PC-9 (cell line): ENCODE results near the gene NOS1AP.

Experiments
- EZH2 ChIP-seq: fragments of 200-600 bp; sonication (generic); IDR thresholded peaks from 2 replicates; pipeline ENCODE4 v1.8.0; 2017; ENCODE audit warnings: antibody characterized with exemption, low read depth
- TF ChIP-seq, protein P1 (sequence below): fragments of 200-600 bp; sonication (generic); conservative IDR thresholded peaks from 2 replicates; pipeline ENCODE4 v1.6.1; 2017; ENCODE audit warnings: mixed run types, antibody characterized with exemption, mild to moderate bottlenecking, moderate library complexity

DNA sequence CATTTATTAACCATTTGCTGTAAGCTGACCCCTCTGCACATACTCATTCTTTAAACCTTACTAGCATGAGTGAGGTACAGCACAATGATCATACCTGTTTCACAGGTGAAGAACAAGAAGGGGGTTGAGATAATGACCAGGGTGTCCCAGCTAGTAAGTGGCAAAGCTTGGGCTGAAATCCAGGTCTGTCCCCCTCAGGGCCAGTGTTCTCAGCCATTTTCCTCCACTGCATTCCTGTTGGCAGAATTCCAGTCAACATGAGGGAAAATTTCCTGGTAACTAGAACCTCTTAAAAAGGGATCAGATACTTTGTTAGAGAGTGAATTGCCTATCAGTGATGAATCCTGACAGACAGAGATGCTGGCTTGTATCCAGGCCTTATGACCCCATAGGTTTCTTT lies 259.0 kb downstream of the NOS1AP start:
- TF ChIP-seq, protein P1, sequence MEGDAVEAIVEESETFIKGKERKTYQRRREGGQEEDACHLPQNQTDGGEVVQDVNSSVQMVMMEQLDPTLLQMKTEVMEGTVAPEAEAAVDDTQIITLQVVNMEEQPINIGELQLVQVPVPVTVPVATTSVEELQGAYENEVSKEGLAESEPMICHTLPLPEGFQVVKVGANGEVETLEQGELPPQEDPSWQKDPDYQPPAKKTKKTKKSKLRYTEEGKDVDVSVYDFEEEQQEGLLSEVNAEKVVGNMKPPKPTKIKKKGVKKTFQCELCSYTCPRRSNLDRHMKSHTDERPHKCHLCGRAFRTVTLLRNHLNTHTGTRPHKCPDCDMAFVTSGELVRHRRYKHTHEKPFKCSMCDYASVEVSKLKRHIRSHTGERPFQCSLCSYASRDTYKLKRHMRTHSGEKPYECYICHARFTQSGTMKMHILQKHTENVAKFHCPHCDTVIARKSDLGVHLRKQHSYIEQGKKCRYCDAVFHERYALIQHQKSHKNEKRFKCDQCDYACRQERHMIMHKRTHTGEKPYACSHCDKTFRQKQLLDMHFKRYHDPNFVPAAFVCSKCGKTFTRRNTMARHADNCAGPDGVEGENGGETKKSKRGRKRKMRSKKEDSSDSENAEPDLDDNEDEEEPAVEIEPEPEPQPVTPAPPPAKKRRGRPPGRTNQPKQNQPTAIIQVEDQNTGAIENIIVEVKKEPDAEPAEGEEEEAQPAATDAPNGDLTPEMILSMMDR, result no peak
- TF ChIP-seq EZH2, result no peak
